H9 (cell line): ENCODE data around the gene IL1A. TPM values are rescaled to one million over a fixed set of nuclear protein-coding genes. Genes with fewer than 3 reads are reported as not detected.

Experiments
- DNase-seq: peaks from one replicate; pipeline ENCODE4 v3.0.0-alpha.2; 2017
- H2AFZ ChIP-seq: one replicate; pipeline ENCODE4 v1.6.1; 2013; ENCODE audit warnings: mild to moderate bottlenecking, low read length, control low read depth, moderate library complexity
- H2AK5ac ChIP-seq: 2 replicates; pipeline ENCODE4 v1.6.1; 2013; ENCODE audit warnings: low read length, control low read depth, mixed read lengths; ENCODE audit not compliant: insufficient read length
- H2BK120ac ChIP-seq: one replicate; pipeline ENCODE4 v1.6.1; 2013; ENCODE audit warnings: low read depth, mild to moderate bottlenecking, low read length, control low read depth, inconsistent platforms; ENCODE audit not compliant: poor library complexity, severe bottlenecking
- H2BK12ac ChIP-seq: 2 replicates; pipeline ENCODE4 v1.6.1; 2013; ENCODE audit warnings: low read length, control low read depth, mixed read lengths, low read depth; ENCODE audit not compliant: insufficient read length
- H2BK15ac ChIP-seq: 2 replicates; pipeline ENCODE4 v1.6.1; 2013; ENCODE audit warnings: low read depth, low read length, control low read depth
- H2BK20ac ChIP-seq: one replicate; pipeline ENCODE4 v1.6.1; 2013; ENCODE audit warnings: low read depth, mild to moderate bottlenecking, low read length, control low read depth, inconsistent platforms; ENCODE audit not compliant: poor library complexity, severe bottlenecking
- H2BK5ac ChIP-seq: 2 replicates; pipeline ENCODE4 v1.6.1; 2013; ENCODE audit warnings: low read length, control low read depth, mixed read lengths; ENCODE audit not compliant: insufficient read length
- H3K14ac ChIP-seq: 2 replicates; pipeline ENCODE4 v1.6.1; 2013; ENCODE audit warnings: low read length, control low read depth; ENCODE audit not compliant: insufficient read depth
- H3K18ac ChIP-seq: 2 replicates; pipeline ENCODE4 v1.6.1; 2013; ENCODE audit warnings: low read depth, mild to moderate bottlenecking, mixed read lengths, low read length, control low read depth; ENCODE audit not compliant: insufficient read length
- H3K23ac ChIP-seq: 2 replicates; pipeline ENCODE4 v1.6.1; 2013; ENCODE audit warnings: low read length, control low read depth, mixed read lengths, low read depth; ENCODE audit not compliant: insufficient read length
- H3K23me2 ChIP-seq: 2 replicates; pipeline ENCODE4 v1.6.1; 2013; ENCODE audit warnings: low read depth, mild to moderate bottlenecking, mixed read lengths, low read length, control low read depth; ENCODE audit not compliant: insufficient read length, poor library complexity, severe bottlenecking
- H3K27ac ChIP-seq: 2 replicates; pipeline ENCODE4 v1.5.1; 2013; ENCODE audit warnings: low read length, control low read depth, mixed read lengths, low read depth; ENCODE audit not compliant: insufficient read length
- H3K27me3 ChIP-seq: 2 replicates; pipeline ENCODE4 v1.6.1; 2013; ENCODE audit warnings: low read length, control low read depth, inconsistent platforms; ENCODE audit not compliant: insufficient read depth
- H3K4ac ChIP-seq: 2 replicates; pipeline ENCODE4 v1.6.1; 2013; ENCODE audit warnings: low read depth, mild to moderate bottlenecking, control low read depth, inconsistent platforms, low read length, moderate library complexity
- H3K4me1 ChIP-seq: 2 replicates; pipeline ENCODE4 v1.6.1; 2013; ENCODE audit warnings: low read length, control low read depth, inconsistent platforms; ENCODE audit not compliant: insufficient read depth
- H3K4me2 ChIP-seq: 2 replicates; pipeline ENCODE4 v1.6.1; 2013; ENCODE audit warnings: low read length, control low read depth, mixed read lengths; ENCODE audit not compliant: insufficient read length, insufficient read depth
- H3K56ac ChIP-seq: 2 replicates; pipeline ENCODE4 v1.6.1; 2013; ENCODE audit warnings: low read depth, mild to moderate bottlenecking, mixed read lengths, low read length, control low read depth; ENCODE audit not compliant: insufficient read length
- H3K79me1 ChIP-seq: 2 replicates; pipeline ENCODE4 v1.6.1; 2013; ENCODE audit warnings: low read depth, mild to moderate bottlenecking, moderate library complexity, low read length, control low read depth, inconsistent platforms; ENCODE audit not compliant: insufficient read depth, poor library complexity, severe bottlenecking
- H3K79me2 ChIP-seq: 2 replicates; pipeline ENCODE4 v1.6.1; 2013; ENCODE audit warnings: low read length, control low read depth, inconsistent platforms; ENCODE audit not compliant: insufficient read depth
- H3K9ac ChIP-seq: 2 replicates; pipeline ENCODE4 v1.6.1; 2013; ENCODE audit warnings: low read length, control low read depth, mixed read lengths; ENCODE audit not compliant: insufficient read length; ENCODE audit errors: extremely low read depth
- H3K9me3 ChIP-seq: one replicate; pipeline ENCODE4 v1.6.1; 2013; ENCODE audit warnings: low read depth, low read length, inconsistent platforms; ENCODE audit not compliant: control insufficient read depth
- H3T11ph ChIP-seq: one replicate; pipeline ENCODE4 v1.6.1; 2013; ENCODE audit warnings: mild to moderate bottlenecking, low read length, control low read depth, inconsistent platforms
- H4K20me1 ChIP-seq: one replicate; pipeline ENCODE4 v1.6.1; 2013; ENCODE audit not compliant: control insufficient read depth, insufficient read length, insufficient read depth
- H4K5ac ChIP-seq: 2 replicates; pipeline ENCODE4 v1.6.1; 2013; ENCODE audit warnings: low read depth, mild to moderate bottlenecking, mixed read lengths, low read length, control low read depth; ENCODE audit not compliant: insufficient read length
- H4K8ac ChIP-seq: replicated peaks from 2 replicates; pipeline ENCODE4 v1.6.1; 2013; ENCODE audit warnings: low read length, control low read depth, mixed read lengths, low read depth; ENCODE audit not compliant: insufficient read length
- H4K91ac ChIP-seq: 2 replicates; pipeline ENCODE4 v1.6.1; 2013; ENCODE audit warnings: low read depth, mild to moderate bottlenecking, moderate library complexity, mixed read lengths, low read length, control low read depth; ENCODE audit not compliant: insufficient read length
- H3K27ac Mint-ChIP-seq, 3 experiments: 2 replicates in 2 of 3; 3 replicates in 1 of 3; pipeline ENCODE4 v1.8.0; 2020 to 2021; ENCODE audit warnings: mixed read lengths in 3 of 3, mild to moderate bottlenecking in 1 of 3, moderate library complexity in 1 of 3
- H3K27me3 Mint-ChIP-seq: 2 replicates; pipeline ENCODE4 v1.8.0; 2021; ENCODE audit warnings: low read depth, mild to moderate bottlenecking, moderate library complexity, mixed read lengths
- H3K36me3 Mint-ChIP-seq, 3 experiments: 2 replicates in 2 of 3; 3 replicates in 1 of 3; pipeline ENCODE4 v1.8.0; 2020 to 2021; ENCODE audit warnings: low read depth in 3 of 3, mixed read lengths in 3 of 3; ENCODE audit not compliant: insufficient read depth in 1 of 3
- H3K4me1 Mint-ChIP-seq, 2 experiments: 2 replicates each; pipeline ENCODE4 v1.8.0; 2020; ENCODE audit warnings: mixed read lengths in 2 of 2
- H3K4me3 Mint-ChIP-seq, 2 experiments: 2 replicates in 1 of 2; 3 replicates in 1 of 2; pipeline ENCODE4 v1.8.0; 2020 to 2021; ENCODE audit warnings: mild to moderate bottlenecking in 2 of 2, mixed read lengths in 2 of 2, moderate library complexity in 1 of 2
- H3K9me3 Mint-ChIP-seq, 2 experiments: 2 replicates in 1 of 2; 3 replicates in 1 of 2; pipeline ENCODE4 v1.8.0; 2020; ENCODE audit warnings: mild to moderate bottlenecking in 2 of 2, mixed read lengths in 2 of 2, moderate library complexity in 1 of 2
- CTCF ChIP-seq: fragments of 200-600 bp; sonication (generic); conservative IDR thresholded peaks from 3 replicates; pipeline ENCODE4 v1.8.0; 2021; ENCODE audit warnings: antibody characterized with exemption, mild to moderate bottlenecking
- WGBS: extraction: QIAGEN DNeasy Blood & Tissue Kit; methylation state at CpG from one replicate; pipeline ENCODE4 v1.1.7; 2013; ENCODE audit warnings: missing lambda C conversion rate, low lambda C conversion rate, mixed read lengths; ENCODE audit not compliant: insufficient read length; ENCODE audit errors: extremely low coverage; 5-methylcytosine and 5-hydroxymethylcytosine counted together
- total RNA-seq: library from RNA; stranded (reverse); gene quantifications from 2 replicates; pipeline ENCODE4 v1.2.1, GENCODE V29; 2021

IL1A gene
- total RNA-seq, 1 experiment from 2014 or later, result 0.35 TPM

DNA sequence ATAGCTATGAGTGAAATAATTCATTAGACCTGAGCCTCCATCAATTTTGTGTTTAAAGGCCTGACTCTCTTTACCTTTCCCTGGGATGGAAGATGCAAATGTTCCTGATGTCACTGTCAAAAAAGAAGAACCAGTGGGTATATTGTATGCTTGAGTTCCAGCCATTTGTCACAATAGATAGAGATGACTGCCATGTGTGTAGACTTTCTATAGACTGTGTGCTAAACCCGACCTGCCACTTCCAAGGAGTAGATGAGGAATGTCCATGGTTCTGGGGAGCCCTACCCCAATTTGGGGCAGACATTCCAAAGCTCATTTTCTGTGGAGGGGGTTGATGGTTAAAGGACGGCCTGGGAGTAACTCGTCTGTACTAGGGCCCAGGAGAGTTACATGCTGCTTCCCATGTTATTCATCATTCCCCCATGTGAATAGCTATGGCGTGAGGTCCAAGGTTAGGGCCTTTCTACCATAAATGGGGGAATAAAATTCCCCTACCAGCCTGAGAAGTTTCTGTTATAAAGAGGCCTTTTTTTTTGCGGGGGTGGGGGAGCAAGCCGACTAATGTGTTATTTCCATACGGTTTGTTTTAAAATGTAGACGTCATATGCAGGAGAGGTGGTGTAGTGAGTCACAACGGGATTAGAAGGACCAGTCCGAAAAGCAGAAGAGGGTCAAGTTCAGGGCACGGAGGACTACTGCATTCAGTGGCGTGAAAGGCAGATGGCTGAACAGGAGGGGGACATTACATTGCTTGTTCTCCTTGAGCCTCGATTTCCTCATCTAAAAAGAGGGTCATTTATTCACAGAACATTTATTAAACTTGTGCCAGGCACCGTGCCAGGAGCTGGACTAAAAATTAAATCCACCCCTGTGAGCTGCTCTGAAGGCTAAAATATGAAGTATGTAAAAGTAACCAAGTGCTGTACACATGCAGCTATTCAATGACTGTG is 28.3 kb upstream of the IL1A start:
- Histone ChIP-seq H3K14ac (no peak overlapping the region), H3K18ac (no peak overlapping the region), H2BK120ac (peak overlapping the region; percentile 67), H3K4ac (no peak overlapping the region), H4K20me1 (no peaks in the 10 kb centered on the region), H3K4me1 (peaks cover 14% of the 10 kb centered on the region; the same call in 1 of the 2 replicates), H2BK12ac (no peak overlapping the region), H3T11ph (no peak overlapping the region), H3K9me3 (no peaks in the 10 kb centered on the region), H2AFZ (no peak overlapping the region), H3K56ac (no peak overlapping the region), H3K79me2 (no peaks in the 10 kb centered on the region), H4K8ac (no peak overlapping the region), H2BK5ac (no peak overlapping the region), H3K27ac (no peak overlapping the region), H3K27me3 (no peaks in the 10 kb centered on the region), H3K4me2 (no peak overlapping the region), H3K9ac (no peak overlapping the region), H4K5ac (no peak overlapping the region), H2AK5ac (no peak overlapping the region), H3K23ac (no peak overlapping the region), H4K91ac (no peak overlapping the region), H3K79me1 (no peaks in the 10 kb centered on the region), H2BK15ac (no peak overlapping the region), H3K23me2 (no peaks in the 10 kb centered on the region), H2BK20ac (no peak overlapping the region)
- no peak for TF ChIP-seq CTCF
- no peaks in the 10 kb centered on the region for H3K27me3 Mint-ChIP-seq
- no peak overlapping the region for H3K27ac Mint-ChIP-seq
- peaks cover 0 to under 1% of the 10 kb centered on the region in 2 experiments; a peak in 1 of 5 replicates for H3K9me3 Mint-ChIP-seq
- H3K4me3 Mint-ChIP-seq, result no peak overlapping the region
- peaks cover 0 to 2% (median 0%) of the 10 kb centered on the region in 3 experiments; a peak in 3 of 7 replicates for H3K36me3 Mint-ChIP-seq
- WGBS, result no CpG with 5 or more reads among the region's 14 CpGs
- peaks cover 48 to 49% of the 10 kb centered on the region in 2 experiments for H3K4me1 Mint-ChIP-seq
- DNase-seq, result no peak
